ENCODE measurements around the gene ANGPTL8.

ANGPTL8 gene, protein sequence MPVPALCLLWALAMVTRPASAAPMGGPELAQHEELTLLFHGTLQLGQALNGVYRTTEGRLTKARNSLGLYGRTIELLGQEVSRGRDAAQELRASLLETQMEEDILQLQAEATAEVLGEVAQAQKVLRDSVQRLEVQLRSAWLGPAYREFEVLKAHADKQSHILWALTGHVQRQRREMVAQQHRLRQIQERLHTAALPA

DNA sequence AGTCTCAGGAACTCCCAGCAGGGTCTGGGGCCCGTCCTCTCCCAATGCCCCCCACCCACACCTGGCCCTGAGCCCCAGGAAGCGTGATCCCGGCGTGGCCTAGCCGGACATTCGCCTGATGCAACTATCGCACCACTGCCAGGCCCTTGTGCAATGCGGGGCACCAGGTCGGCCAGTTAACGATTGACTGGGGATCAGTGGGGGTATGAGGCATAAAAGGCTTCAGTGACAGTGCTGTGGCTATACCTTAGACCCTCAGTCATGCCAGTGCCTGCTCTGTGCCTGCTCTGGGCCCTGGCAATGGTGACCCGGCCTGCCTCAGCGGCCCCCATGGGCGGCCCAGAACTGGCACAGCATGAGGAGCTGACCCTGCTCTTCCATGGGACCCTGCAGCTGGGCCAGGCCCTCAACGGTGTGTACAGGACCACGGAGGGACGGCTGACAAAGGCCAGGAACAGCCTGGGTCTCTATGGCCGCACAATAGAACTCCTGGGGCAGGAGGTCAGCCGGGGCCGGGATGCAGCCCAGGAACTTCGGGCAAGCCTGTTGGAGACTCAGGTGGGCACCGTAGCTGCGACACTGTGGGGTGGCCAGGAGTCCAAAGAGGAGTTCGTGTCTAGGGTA lies at the start of gene ANGPTL8:
Gene ANGPTL8 (plus strand): TSS at position 243 of the 624 bp plus-strand sequence. CDS start 19 bp downstream, at position 262.
- no peaks in the 10 kb centered on the region for H3K27me3 ChIP-seq (ENCODE audit: insufficient read depth, low read length)
- no peak within 1 kb of the TSS for H2AFZ ChIP-seq (ENCODE audit: low read length, unreplicated experiment)
- H3K4me1 ChIP-seq (ENCODE audit: control insufficient read depth, insufficient read depth, low read length, unreplicated experiment): no peaks in the 10 kb centered on the region
- no peaks in the 10 kb centered on the region for H3K79me2 ChIP-seq (ENCODE audit: control insufficient read depth, insufficient read depth, low read length, unreplicated experiment)
- H3K36me3 ChIP-seq (ENCODE audit: insufficient read depth, low read length): no peaks in the 10 kb centered on the region
- H3K27ac ChIP-seq (ENCODE audit: low read depth, low read length): no peak within 1 kb of the TSS
- no peak within 1 kb of the TSS for H3K4me3 ChIP-seq (ENCODE audit: low read depth, low read length)

GRCh38 chr19:11190501-11190900 lies 48.9 kb upstream of the ANGPTL8 start:
- Histone ChIP-seq H3K4me1 (ENCODE audit: control insufficient read depth, insufficient read depth, low read length, unreplicated experiment) (peaks cover 18% of the 10 kb centered on the region), H3K79me2 (ENCODE audit: control insufficient read depth, insufficient read depth, low read length, unreplicated experiment) (peaks cover 49% of the 10 kb centered on the region)

DNA sequence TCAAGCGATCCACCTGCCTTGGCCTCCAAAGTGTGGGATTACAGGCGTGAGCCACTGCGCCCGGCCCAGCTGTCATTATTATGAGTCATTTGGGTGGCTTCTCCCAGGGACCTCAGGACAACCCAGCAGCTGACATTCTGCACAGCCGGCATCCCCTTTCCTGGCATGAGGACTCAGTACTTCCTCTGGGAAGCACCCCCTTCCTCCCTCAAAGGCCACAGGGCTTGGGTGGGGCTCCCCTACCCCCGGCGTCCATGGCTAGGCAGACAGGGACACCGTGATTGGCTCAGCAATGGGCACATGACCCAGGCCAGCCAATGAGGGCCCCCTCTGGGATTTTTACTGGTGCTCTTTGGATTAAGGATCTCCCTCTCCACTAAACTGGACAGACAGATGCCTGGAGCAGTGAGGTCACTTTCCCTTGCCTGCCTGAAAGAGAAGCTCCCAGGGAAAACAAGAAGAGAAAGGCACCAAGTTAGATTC lies 48.1 kb upstream of the ANGPTL8 start:
- no peak overlapping the region; the same call in 1 of the 2 replicates for H3K27ac ChIP-seq (ENCODE audit: low read depth, low read length)
- peaks cover 54% of the 10 kb centered on the region for H3K79me2 ChIP-seq (ENCODE audit: control insufficient read depth, insufficient read depth, low read length, unreplicated experiment)
- no peak overlapping the region for H2AFZ ChIP-seq (ENCODE audit: low read length, unreplicated experiment)
- H3K4me1 ChIP-seq (ENCODE audit: control insufficient read depth, insufficient read depth, low read length, unreplicated experiment): peaks cover 21% of the 10 kb centered on the region
- 0 out of 2 replicates have a peak overlapping the region, but pooled peaks have one; percentile 25 for H3K4me3 ChIP-seq (ENCODE audit: low read depth, low read length)
- no peaks in the 10 kb centered on the region for H3K27me3 ChIP-seq (ENCODE audit: insufficient read depth, low read length)
- peaks cover 25% of the 10 kb centered on the region for H3K36me3 ChIP-seq (ENCODE audit: insufficient read depth, low read length)

More at GRCh38 chr19:11190501-11190900, 48.9 kb upstream of the ANGPTL8 start:
- H3K4me3 ChIP-seq (ENCODE audit: low read depth, low read length): no peak overlapping the region
- no peak overlapping the region for H2AFZ ChIP-seq (ENCODE audit: low read length, unreplicated experiment)
- H3K27me3 ChIP-seq (ENCODE audit: insufficient read depth, low read length): no peaks in the 10 kb centered on the region
- H3K27ac ChIP-seq (ENCODE audit: low read depth, low read length): peak overlapping the region; percentile 54; the same call in 1 of the 2 replicates
- peaks cover 28% of the 10 kb centered on the region for H3K36me3 ChIP-seq (ENCODE audit: insufficient read depth, low read length)

DNA sequence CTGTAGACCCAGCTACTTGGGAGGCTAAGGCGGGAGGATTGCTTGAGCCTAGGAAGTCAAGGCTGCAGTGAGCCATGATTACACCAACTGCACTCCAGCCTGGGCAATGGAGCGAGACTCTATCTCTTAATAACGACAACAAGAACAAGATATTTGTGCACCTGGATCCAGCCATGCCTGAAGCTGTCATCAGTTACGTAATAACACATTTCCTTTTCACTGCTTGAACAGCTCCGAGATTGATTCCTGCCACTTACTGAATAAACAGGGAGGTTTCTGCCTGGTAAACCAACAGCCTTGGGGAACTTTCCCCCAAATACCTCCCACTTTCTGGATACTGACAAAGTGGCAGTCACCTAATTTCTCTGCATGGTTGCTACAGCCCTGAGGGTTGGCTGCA lies 47.5 kb upstream of the ANGPTL8 start:
- Histone ChIP-seq H3K79me2 (ENCODE audit: control insufficient read depth, insufficient read depth, low read length, unreplicated experiment) (peaks cover 57% of the 10 kb centered on the region), H3K27ac (ENCODE audit: low read depth, low read length) (no peak overlapping the region; the same call in 1 of the 2 replicates), H3K36me3 (ENCODE audit: insufficient read depth, low read length) (peaks cover 25% of the 10 kb centered on the region), H3K27me3 (ENCODE audit: insufficient read depth, low read length) (no peaks in the 10 kb centered on the region), H3K4me3 (ENCODE audit: low read depth, low read length) (0 out of 2 replicates have a peak overlapping the region, but pooled peaks have one; percentile 25), H3K4me1 (ENCODE audit: control insufficient read depth, insufficient read depth, low read length, unreplicated experiment) (peaks cover 21% of the 10 kb centered on the region), H2AFZ (ENCODE audit: low read length, unreplicated experiment) (no peak overlapping the region)

- H3K79me2 ChIP-seq (ENCODE audit: control insufficient read depth, insufficient read depth, low read length, unreplicated experiment): peaks cover 55% of the 10 kb centered on the region
- no peak overlapping the region for H2AFZ ChIP-seq (ENCODE audit: low read length, unreplicated experiment)
- H3K27ac ChIP-seq (ENCODE audit: low read depth, low read length): no peak overlapping the region
- H3K27me3 ChIP-seq (ENCODE audit: insufficient read depth, low read length): no peaks in the 10 kb centered on the region
- H3K4me1 ChIP-seq (ENCODE audit: control insufficient read depth, insufficient read depth, low read length, unreplicated experiment): peaks cover 21% of the 10 kb centered on the region
- no peak overlapping the region for H3K4me3 ChIP-seq (ENCODE audit: low read depth, low read length)
- H3K36me3 ChIP-seq (ENCODE audit: insufficient read depth, low read length): peaks cover 19% of the 10 kb centered on the region
These were observed 46.2 kb upstream of the ANGPTL8 start for GRCh38 chr19:11192957-11193939.

DNA sequence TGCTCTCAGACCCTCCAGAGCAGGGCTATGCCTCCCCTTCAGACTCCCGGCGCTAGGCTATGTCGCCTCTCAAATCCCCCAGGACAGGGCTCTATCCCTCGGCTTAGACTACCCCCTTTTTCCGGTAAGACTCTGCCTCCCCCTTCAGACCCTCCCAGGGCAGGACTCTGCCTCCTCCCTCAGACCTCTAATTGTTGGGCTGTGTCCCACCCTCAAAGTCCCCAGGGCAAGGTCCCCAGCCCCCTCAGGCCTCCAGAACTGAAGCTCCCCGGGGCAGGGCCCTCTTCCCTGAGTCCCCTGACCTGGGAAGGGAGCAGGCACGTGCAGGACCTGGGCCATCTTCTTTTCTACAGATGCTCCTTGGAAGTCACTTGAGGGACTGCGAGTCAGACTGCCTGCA lies 45.2 kb upstream of the ANGPTL8 start:
- H2AFZ ChIP-seq (ENCODE audit: low read length, unreplicated experiment): no peak overlapping the region
- no peak overlapping the region for H3K27ac ChIP-seq (ENCODE audit: low read depth, low read length)
- H3K4me3 ChIP-seq (ENCODE audit: low read depth, low read length): peak overlapping the region; percentile 89
- peaks cover 50% of the 10 kb centered on the region for H3K79me2 ChIP-seq (ENCODE audit: control insufficient read depth, insufficient read depth, low read length, unreplicated experiment)
- peaks cover 21% of the 10 kb centered on the region for H3K4me1 ChIP-seq (ENCODE audit: control insufficient read depth, insufficient read depth, low read length, unreplicated experiment)
- no peaks in the 10 kb centered on the region for H3K27me3 ChIP-seq (ENCODE audit: insufficient read depth, low read length)
- peaks cover 19% of the 10 kb centered on the region for H3K36me3 ChIP-seq (ENCODE audit: insufficient read depth, low read length)

DNA sequence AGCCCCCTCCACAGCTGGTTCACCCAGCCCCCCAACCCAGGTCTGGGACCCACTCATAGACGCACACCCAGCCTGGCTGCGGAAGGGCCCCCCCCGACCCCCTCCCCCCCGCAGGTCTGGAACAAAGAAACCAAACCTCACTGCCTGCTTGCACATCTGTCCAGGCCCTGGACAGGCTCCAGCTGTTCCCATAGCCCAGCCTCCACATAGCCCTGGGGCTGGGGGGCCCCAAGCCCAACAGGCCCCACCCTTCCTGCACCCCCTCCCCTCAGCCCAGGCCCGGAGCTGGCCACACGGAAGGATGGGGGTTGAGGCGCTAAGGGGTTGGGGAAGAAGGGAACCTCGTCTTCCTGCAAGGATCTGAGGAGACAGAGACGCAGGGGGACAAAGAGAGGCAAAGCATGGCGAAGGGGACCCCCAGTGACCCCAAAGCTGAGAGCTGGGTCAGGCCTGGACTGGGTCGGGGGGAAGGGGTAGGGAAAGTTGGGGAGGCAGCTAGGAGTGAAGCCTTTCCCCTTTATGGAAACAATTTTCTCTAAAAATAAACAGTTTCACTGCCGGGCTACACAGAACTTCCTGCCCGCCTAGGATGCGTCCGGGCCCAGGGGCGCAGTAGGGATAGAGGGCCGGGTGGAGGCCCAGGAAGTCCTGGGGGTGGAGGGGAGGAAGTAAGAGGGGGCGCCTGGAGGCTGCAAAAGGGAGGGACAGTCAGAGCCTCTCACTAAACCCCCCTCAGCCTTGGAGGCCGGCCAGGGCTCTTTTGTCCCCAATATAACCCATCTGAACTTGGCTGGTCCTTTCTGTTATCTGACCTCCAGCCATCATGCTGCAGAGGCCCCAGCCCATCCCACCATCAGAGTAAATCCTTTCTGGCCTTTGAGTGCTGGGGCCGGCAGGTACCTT lies 44.5 kb upstream of the ANGPTL8 start:
- H3K27me3 ChIP-seq (ENCODE audit: insufficient read depth, low read length): no peaks in the 10 kb centered on the region
- peaks cover 16% of the 10 kb centered on the region for H3K4me1 ChIP-seq (ENCODE audit: control insufficient read depth, insufficient read depth, low read length, unreplicated experiment)
- peak overlapping the region; percentile 89 for H3K4me3 ChIP-seq (ENCODE audit: low read depth, low read length)
- H2AFZ ChIP-seq (ENCODE audit: low read length, unreplicated experiment): no peak overlapping the region
- peaks cover 50% of the 10 kb centered on the region for H3K79me2 ChIP-seq (ENCODE audit: control insufficient read depth, insufficient read depth, low read length, unreplicated experiment)
- no peak overlapping the region; the same call in 1 of the 2 replicates for H3K27ac ChIP-seq (ENCODE audit: low read depth, low read length)
- H3K36me3 ChIP-seq (ENCODE audit: insufficient read depth, low read length): peaks cover 19% of the 10 kb centered on the region

DNA sequence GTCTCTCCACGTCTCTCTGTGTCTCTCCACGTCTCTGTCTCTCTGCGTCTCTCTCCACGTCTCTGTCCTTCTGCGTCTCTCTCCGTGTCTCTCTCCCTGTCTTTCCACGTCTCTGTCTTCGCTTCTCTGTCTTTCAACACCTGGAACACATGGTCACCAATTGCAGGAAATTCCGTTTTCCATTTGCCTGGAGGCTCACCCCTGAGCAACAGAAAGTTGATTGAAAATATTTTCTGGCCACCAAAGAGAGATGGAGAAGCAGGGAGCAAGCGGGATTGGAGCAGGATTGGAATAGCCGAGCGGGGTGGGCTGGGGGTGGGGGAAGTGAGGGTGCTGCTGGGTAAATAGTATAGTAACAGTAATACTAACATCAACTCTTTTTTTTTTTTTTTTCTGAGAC lies 43.7 kb upstream of the ANGPTL8 start:
- H3K4me1 ChIP-seq (ENCODE audit: control insufficient read depth, insufficient read depth, low read length, unreplicated experiment): peaks cover 10% of the 10 kb centered on the region
- H3K27ac ChIP-seq (ENCODE audit: low read depth, low read length): no peak overlapping the region
- peaks cover 50% of the 10 kb centered on the region for H3K79me2 ChIP-seq (ENCODE audit: control insufficient read depth, insufficient read depth, low read length, unreplicated experiment)
- H2AFZ ChIP-seq (ENCODE audit: low read length, unreplicated experiment): no peak overlapping the region
- peaks cover 19% of the 10 kb centered on the region for H3K36me3 ChIP-seq (ENCODE audit: insufficient read depth, low read length)
- H3K27me3 ChIP-seq (ENCODE audit: insufficient read depth, low read length): no peaks in the 10 kb centered on the region
- peak overlapping the region; percentile 89 for H3K4me3 ChIP-seq (ENCODE audit: low read depth, low read length)

DNA sequence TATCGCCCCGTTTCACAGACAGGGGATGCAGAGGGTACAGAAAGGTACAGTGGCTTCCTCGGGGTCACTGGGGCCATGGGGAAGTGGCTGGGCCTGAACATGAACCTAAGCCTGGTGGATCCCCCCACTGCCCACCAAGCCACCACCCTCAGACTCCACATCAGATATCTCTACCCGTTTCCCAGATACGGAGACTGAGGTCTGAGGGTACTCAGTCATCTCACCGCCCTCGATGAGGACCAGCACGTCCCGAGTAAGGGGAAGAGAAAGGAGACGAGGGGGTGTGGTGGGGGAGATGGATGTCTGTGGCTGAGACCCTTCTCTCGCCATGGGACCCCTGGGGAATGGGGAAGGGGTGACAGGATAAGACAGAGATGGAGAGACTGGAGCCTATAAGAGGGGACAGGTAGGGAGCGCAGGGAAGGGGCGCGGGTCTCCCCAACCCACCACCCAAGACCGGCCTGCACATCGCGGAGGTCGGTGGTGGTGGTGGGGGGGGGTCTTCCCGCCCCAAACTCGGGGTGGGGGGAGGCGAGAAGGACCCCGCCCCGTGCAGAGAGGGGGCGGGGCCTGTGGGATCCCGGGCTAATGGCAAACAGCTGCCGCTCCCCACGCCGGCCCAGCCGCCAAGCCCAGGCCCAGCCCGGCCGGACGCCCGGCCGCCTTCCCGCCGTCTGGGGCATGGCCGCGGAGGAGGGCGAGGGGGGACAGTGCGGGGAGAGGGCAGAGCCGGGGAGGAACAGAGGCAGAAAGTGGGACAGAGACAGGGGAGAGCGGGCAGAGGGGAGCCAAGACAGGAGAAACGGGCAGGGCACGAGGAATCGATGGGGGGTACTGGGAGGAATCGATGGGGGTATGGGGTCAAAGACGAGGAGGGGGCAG lies 42.8 kb upstream of the ANGPTL8 start:
- Histone ChIP-seq H3K36me3 (ENCODE audit: insufficient read depth, low read length) (peaks cover 17% of the 10 kb centered on the region), H3K4me3 (ENCODE audit: low read depth, low read length) (peak overlapping the region; percentile 89), H3K79me2 (ENCODE audit: control insufficient read depth, insufficient read depth, low read length, unreplicated experiment) (peaks cover 47% of the 10 kb centered on the region), H3K27ac (ENCODE audit: low read depth, low read length) (peak overlapping the region; percentile 45; the same call in 1 of the 2 replicates), H2AFZ (ENCODE audit: low read length, unreplicated experiment) (peak overlapping the region; percentile 5), H3K27me3 (ENCODE audit: insufficient read depth, low read length) (no peaks in the 10 kb centered on the region), H3K4me1 (ENCODE audit: control insufficient read depth, insufficient read depth, low read length, unreplicated experiment) (peaks cover 10% of the 10 kb centered on the region)
